Tibial nerve (tissue), 4 donors: ENCODE data around the gene RAB12.

Experiments used
- CTCF ChIP-seq, 5 experiments: fragments of 200-600 bp in 3 of 5; fragments of 450-650 bp in 2 of 5; sonication (generic) in 3 of 5; IDR thresholded peaks; one replicate each; pipeline ENCODE4 v1.5.1; 2016 to 2019; ENCODE audit warnings: antibody characterized with exemption in 5 of 5, mild to moderate bottlenecking in 3 of 5, moderate library complexity in 2 of 5
- EP300 ChIP-seq, 2 donors: sonication (generic); formaldehyde crosslinking; IDR thresholded peaks; one replicate each; pipeline ENCODE4 v1.6.1; 2017; ENCODE audit warnings: antibody characterized with exemption in 2 of 2, mild to moderate bottlenecking in 1 of 2
- POLR2A ChIP-seq, 2 donors: fragments of 450-650 bp; IDR thresholded peaks; one replicate each; pipeline ENCODE4 v1.6.1; 2017; ENCODE audit warnings: antibody characterized with exemption in 2 of 2, mild to moderate bottlenecking in 2 of 2, moderate library complexity in 2 of 2

- TF ChIP-seq CTCF (IDR thresholded peaks at IDR 0.05) = no peak
- no peak for TF ChIP-seq POLR2A (IDR thresholded peaks at IDR 0.05)
- TF ChIP-seq EP300 (IDR thresholded peaks at IDR 0.05) = no peak
These were observed 7.8 kb upstream of the RAB12 start for GRCh38 chr18:8601277-8602032.
